MCF 10A (cell line): Measurements from ENCODE around the gene MEX3A. TPM values are rescaled to one million over a fixed set of nuclear protein-coding genes. Genes with fewer than 3 reads are reported as not detected.
A peak's percentile ranks its signal among the peaks of the same experiment; 100 is the strongest.

Experiments
- BruUV-seq: library from RNA; stranded (reverse); fragments of 400-500 nt; replicated peaks from 2 replicates; lab custom pipeline; 2021; lab: Mats Ljungman, UMichigan
- CTCF ChIA-PET: fragments of 300-600 bp; sonication (Branson Sonifier 250); formaldehyde crosslinking; extraction: SDS; loops from one replicate; lab custom pipeline; 2021; ENCODE audit warnings: antibody characterized with exemption, inconsistent platforms; lab: Yijun Ruan, JAX
- POLR2A ChIA-PET: fragments of 300-600, 350-650 bp; sonication (Branson Sonifier 250); formaldehyde crosslinking; extraction: SDS; loops from one replicate; lab custom pipeline; 2020; ENCODE audit warnings: antibody characterized with exemption, inconsistent platforms; lab: Yijun Ruan, JAX
- DNase-seq: peaks from one replicate; pipeline ENCODE4 v3.0.0-alpha.2; 2018; ENCODE audit not compliant: unreplicated experiment
- H3K27ac Mint-ChIP-seq: one replicate; pipeline ENCODE4 v1.8.0; 2022; ENCODE audit warnings: mild to moderate bottlenecking, low read depth, mixed read lengths; ENCODE audit not compliant: unreplicated experiment
- H3K27me3 Mint-ChIP-seq: one replicate; pipeline ENCODE4 v1.8.0; 2022; ENCODE audit warnings: mixed read lengths; ENCODE audit not compliant: insufficient read depth, unreplicated experiment
- H3K36me3 Mint-ChIP-seq: one replicate; pipeline ENCODE4 v1.8.0; 2022; ENCODE audit warnings: mild to moderate bottlenecking, moderate library complexity, mixed read lengths; ENCODE audit not compliant: insufficient read depth, unreplicated experiment
- H3K4me1 Mint-ChIP-seq: one replicate; pipeline ENCODE4 v1.8.0; 2022; ENCODE audit warnings: mixed read lengths; ENCODE audit not compliant: insufficient read depth, unreplicated experiment
- H3K4me3 Mint-ChIP-seq: one replicate; pipeline ENCODE4 v1.8.0; 2022; ENCODE audit warnings: mild to moderate bottlenecking, moderate library complexity, mixed read lengths; ENCODE audit not compliant: unreplicated experiment
- H3K9me3 Mint-ChIP-seq: one replicate; pipeline ENCODE4 v1.8.0; 2022; ENCODE audit warnings: mixed read lengths; ENCODE audit not compliant: unreplicated experiment
- CTCF ChIP-seq: fragments of 200-600 bp; IDR thresholded peaks from one replicate; pipeline ENCODE4 v1.8.0; 2022; ENCODE audit warnings: antibody characterized with exemption, mild to moderate bottlenecking; ENCODE audit not compliant: unreplicated experiment
- intact Hi-C: fragments of 100-400 bp; cut with micrococcal nuclease; formaldehyde crosslinking; loops from 2 replicates; pipeline ENCODE4 v1.14.1; 2022
- total RNA-seq: library from RNA; stranded (reverse); gene quantifications from 2 replicates; pipeline ENCODE4 v1.2.3, GENCODE V29; 2022

The MEX3A gene
- total RNA-seq, 1 experiment from 2014 or later: 0.91 TPM

- Mint-ChIP-seq H3K36me3 (no peaks in the 10 kb centered on the region), H3K27ac (no peak overlapping the region), H3K27me3 (no peaks in the 10 kb centered on the region), H3K4me3 (peak overlapping the region; percentile 78), H3K4me1 (peaks cover 6% of the 10 kb centered on the region), H3K9me3 (no peaks in the 10 kb centered on the region)
- CTCF ChIA-PET: interaction anchor here (1.0 kb wide), 1 partner anchor 9 kb away, joined by 6 read pairs; no protein-coding TSS in a partner anchor
- no peak for DNase-seq
- intact Hi-C loops: no loop called here
- BruUV-seq: no TSS peak
- TF ChIP-seq CTCF: no peak
- POLR2A ChIA-PET: no interaction called here
These were observed 1.4 kb downstream of the MEX3A start for GRCh38 chr1:156080863-156081179.

DNA sequence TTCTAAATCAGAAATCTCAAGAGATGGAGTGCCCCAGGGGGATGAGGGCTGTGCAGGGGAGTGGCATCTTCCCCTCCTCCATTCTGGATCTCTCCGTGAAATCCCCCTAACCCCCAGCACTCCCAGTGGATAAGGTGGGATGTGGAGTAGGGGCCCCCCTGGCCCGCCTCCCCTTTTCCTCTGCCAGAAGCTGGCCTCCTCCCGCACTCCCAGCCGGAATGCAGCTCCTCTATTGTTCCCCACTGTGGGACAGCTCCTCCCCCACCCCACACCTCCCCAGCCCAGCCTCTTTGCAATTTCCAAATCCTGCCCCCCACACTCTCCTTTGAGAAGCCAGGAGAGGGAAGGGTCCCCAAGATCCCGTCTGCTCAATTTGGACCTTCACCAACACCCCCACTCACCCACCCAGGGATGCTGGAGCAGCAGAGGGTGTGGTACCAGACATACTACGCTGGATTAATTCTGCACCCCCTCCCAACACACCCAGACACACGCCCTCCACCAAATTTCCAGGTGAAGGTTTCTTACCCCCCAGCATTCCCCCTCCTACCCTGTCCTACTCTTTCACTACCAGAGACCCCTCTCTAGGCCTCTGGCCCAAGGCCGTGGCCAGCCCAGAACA is 1.9 kb downstream of the MEX3A start:
- CTCF ChIA-PET: interaction anchor here (1.0 to 2.0 kb wide), 2 partner anchors 10 to 14 kb away, joined by 6 to 8 read pairs; no protein-coding TSS in a partner anchor
- intact Hi-C loops: no loop called here
- POLR2A ChIA-PET: no interaction called here
- no TSS peak for BruUV-seq
- Mint-ChIP-seq H3K27me3 (no peaks in the 10 kb centered on the region), H3K4me1 (peaks cover 9% of the 10 kb centered on the region), H3K4me3 (no peak overlapping the region), H3K27ac (no peak overlapping the region), H3K36me3 (peaks cover 4% of the 10 kb centered on the region), H3K9me3 (no peaks in the 10 kb centered on the region)
- DNase-seq: no peak
- no peak for TF ChIP-seq CTCF

- no peak for TF ChIP-seq CTCF
- peaks cover 11% of the 10 kb centered on the region for H3K4me1 Mint-ChIP-seq
- no peak for DNase-seq
- no peak overlapping the region for H3K27ac Mint-ChIP-seq
- ChIA-PET POLR2A (no interaction called here), CTCF (interaction anchor here (1.0 to 2.0 kb wide), 3 partner anchors 10 to 16 kb away, joined by 6 to 8 read pairs (median 8); no protein-coding TSS in a partner anchor)
- intact Hi-C loops: no loop called here
- no TSS peak for BruUV-seq
- H3K4me3 Mint-ChIP-seq: no peak overlapping the region
- H3K9me3 Mint-ChIP-seq: no peaks in the 10 kb centered on the region
- no peaks in the 10 kb centered on the region for H3K27me3 Mint-ChIP-seq
- peaks cover 5% of the 10 kb centered on the region for H3K36me3 Mint-ChIP-seq
These were observed 2.5 kb downstream of the MEX3A start for GRCh38 chr1:156079762-156080161.

DNA sequence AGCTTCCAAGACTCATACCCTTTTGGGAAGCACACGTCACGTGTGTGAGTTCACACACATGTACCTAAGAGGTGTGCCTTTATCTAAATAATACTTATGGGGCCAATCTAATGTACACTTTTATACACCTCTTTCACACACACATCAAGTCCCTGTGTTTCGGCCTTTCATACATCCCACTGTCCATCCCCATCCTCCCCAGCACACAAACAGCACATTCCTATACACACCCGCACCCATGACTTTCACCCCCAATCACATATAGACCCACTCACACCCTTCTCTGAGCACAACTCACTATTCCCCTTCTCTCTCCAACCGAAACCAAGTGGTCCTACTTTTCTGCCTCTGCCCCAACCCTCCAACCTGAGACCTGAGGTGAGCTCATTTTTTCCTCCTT is 3.5 kb downstream of the MEX3A start:
- Mint-ChIP-seq H3K27me3 (no peaks in the 10 kb centered on the region), H3K27ac (no peak overlapping the region), H3K4me3 (no peak overlapping the region), H3K36me3 (peaks cover 5% of the 10 kb centered on the region), H3K9me3 (no peaks in the 10 kb centered on the region), H3K4me1 (peaks cover 11% of the 10 kb centered on the region)
- no TSS peak for BruUV-seq
- no peak for TF ChIP-seq CTCF
- intact Hi-C loops: no loop called here
- CTCF ChIA-PET: interaction anchor here (0.7 to 2.0 kb wide), 3 partner anchors 12 to 1409 kb away, joined by 3 to 8 read pairs (median 8); no protein-coding TSS in a partner anchor
- no peak for DNase-seq
- POLR2A ChIA-PET: interaction anchor here (1.5 kb wide), 1 partner anchor 51 kb away, joined by 6 read pairs; no protein-coding TSS in a partner anchor
